ENCODE results near the gene DGCR8.

DGCR8 gene

GRCh38 chr22:20071524-20071972, 8.5 kb upstream of the DGCR8 start:
- no peak overlapping the region for H3K27ac Mint-ChIP-seq
- H3K4me1 Mint-ChIP-seq (ENCODE audit: low read depth), result no peaks in the 10 kb centered on the region
- H3K27me3 Mint-ChIP-seq, result no peaks in the 10 kb centered on the region
- H3K9me3 Mint-ChIP-seq, result no peaks in the 10 kb centered on the region
- H3K4me3 Mint-ChIP-seq, result no peak overlapping the region
- no peaks in the 10 kb centered on the region for H3K36me3 Mint-ChIP-seq (ENCODE audit: low read depth)

GRCh38 chr22:20076627-20077172, 3.3 kb upstream of the DGCR8 start:
- H3K36me3 Mint-ChIP-seq (ENCODE audit: low read depth), result peaks cover 4% of the 10 kb centered on the region
- no peaks in the 10 kb centered on the region for H3K9me3 Mint-ChIP-seq
- H3K4me3 Mint-ChIP-seq, result no peak overlapping the region
- peaks cover 18% of the 10 kb centered on the region for H3K4me1 Mint-ChIP-seq (ENCODE audit: low read depth)
- no peak overlapping the region for H3K27ac Mint-ChIP-seq
- H3K27me3 Mint-ChIP-seq, result no peaks in the 10 kb centered on the region

DNA sequence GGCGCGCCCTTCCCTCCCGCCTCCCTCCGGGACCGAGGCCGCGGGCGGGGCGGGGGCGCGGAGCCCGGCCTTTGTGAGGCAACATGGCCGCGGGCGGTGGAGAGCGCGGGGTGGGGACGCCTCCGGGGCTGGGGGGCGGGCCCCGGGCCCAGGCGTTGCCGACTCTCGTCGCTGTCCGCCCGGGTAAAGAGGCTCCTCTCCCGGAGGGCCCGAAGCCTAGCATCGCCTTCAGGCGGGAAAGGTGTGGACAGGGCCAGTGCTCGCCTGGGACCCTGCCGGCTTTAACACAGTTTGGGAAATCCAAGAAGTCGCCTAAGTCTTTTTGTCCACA, 369 bp downstream of the DGCR8 start:
- Mint-ChIP-seq H3K36me3 (ENCODE audit: low read depth) (peaks cover 8% of the 10 kb centered on the region), H3K9me3 (no peaks in the 10 kb centered on the region), H3K27me3 (no peaks in the 10 kb centered on the region), H3K27ac (peak overlapping the region; percentile 87), H3K4me1 (ENCODE audit: low read depth) (peaks cover 50% of the 10 kb centered on the region), H3K4me3 (peak overlapping the region; percentile 92)

GRCh38 chr22:20080776-20081654, 974 bp downstream of the DGCR8 start:
- Mint-ChIP-seq H3K36me3 (ENCODE audit: low read depth) (peaks cover 13% of the 10 kb centered on the region), H3K4me1 (ENCODE audit: low read depth) (peaks cover 51% of the 10 kb centered on the region), H3K9me3 (no peaks in the 10 kb centered on the region), H3K4me3 (peak overlapping the region; percentile 92), H3K27ac (peak overlapping the region; percentile 87), H3K27me3 (no peaks in the 10 kb centered on the region)

GRCh38 chr22:20083157-20083890, 3.3 kb downstream of the DGCR8 start:
- peaks cover 33% of the 10 kb centered on the region for H3K36me3 Mint-ChIP-seq (ENCODE audit: low read depth)
- peak overlapping the region; percentile 62 for H3K27ac Mint-ChIP-seq
- H3K9me3 Mint-ChIP-seq, result no peaks in the 10 kb centered on the region
- peak overlapping the region; percentile 11 for H3K4me3 Mint-ChIP-seq
- H3K27me3 Mint-ChIP-seq, result no peaks in the 10 kb centered on the region
- H3K4me1 Mint-ChIP-seq (ENCODE audit: low read depth), result peaks cover 59% of the 10 kb centered on the region

GRCh38 chr22:20083891-20084546, 4.0 kb downstream of the DGCR8 start:
- no peak overlapping the region for H3K4me3 Mint-ChIP-seq

DNA sequence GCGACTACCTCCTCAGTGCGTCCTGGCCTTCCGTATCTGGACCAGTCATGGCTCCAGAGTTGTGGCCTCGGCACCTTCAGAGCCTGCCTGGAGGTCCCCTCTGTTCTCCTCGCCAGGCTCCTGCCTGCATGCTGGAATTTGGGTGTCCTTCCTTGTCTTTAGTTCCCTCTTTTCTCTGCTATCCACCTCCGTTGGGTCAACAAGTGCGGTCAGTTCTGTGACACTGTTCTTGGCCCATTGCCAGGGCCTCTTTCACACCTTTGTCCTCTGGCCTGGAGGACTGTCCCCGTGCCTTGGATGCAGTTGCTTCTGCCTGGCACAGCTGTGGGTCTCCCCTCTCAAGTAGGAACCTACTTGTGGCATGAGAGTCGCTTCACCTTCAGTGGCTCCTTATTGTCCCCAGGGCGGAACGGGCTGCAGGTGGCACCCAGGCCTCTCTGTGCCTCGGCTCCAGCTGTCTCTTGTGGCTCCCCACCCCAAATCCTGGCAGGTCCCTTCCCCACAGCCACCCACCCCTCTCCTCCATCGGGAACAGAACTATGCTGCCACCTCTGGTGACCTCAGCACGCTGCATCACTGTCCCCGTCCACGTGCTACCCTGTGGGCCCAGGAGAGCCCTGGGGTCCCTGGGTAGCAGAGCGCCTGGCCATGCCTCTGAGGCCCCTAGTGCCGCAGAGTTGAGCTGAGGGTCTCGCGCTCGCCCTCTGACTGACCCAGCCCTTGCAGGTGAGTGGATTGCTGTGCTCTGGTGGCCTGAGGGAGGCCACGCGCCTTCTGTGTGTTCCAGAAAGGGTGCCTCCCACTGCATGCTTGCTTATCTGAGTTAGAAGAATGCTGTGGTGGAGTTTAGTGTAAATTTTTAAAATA, 4.7 kb downstream of the DGCR8 start:
- Mint-ChIP-seq H3K9me3 (no peaks in the 10 kb centered on the region), H3K4me3 (no peak overlapping the region), H3K36me3 (ENCODE audit: low read depth) (peaks cover 48% of the 10 kb centered on the region), H3K27me3 (no peaks in the 10 kb centered on the region), H3K4me1 (ENCODE audit: low read depth) (peaks cover 55% of the 10 kb centered on the region), H3K27ac (peak overlapping the region; percentile 39)

More at GRCh38 chr22:20083891-20084546, 4.0 kb downstream of the DGCR8 start:
- H3K4me1 Mint-ChIP-seq (ENCODE audit: low read depth), result peaks cover 59% of the 10 kb centered on the region
- no peaks in the 10 kb centered on the region for H3K9me3 Mint-ChIP-seq
- H3K36me3 Mint-ChIP-seq (ENCODE audit: low read depth), result peaks cover 40% of the 10 kb centered on the region
- no peaks in the 10 kb centered on the region for H3K27me3 Mint-ChIP-seq
- no peak overlapping the region for H3K27ac Mint-ChIP-seq

- peaks cover 55% of the 10 kb centered on the region for H3K4me1 Mint-ChIP-seq (ENCODE audit: low read depth)
- H3K27ac Mint-ChIP-seq, result no peak overlapping the region
- no peaks in the 10 kb centered on the region for H3K27me3 Mint-ChIP-seq
- H3K36me3 Mint-ChIP-seq (ENCODE audit: low read depth), result peaks cover 55% of the 10 kb centered on the region
- no peaks in the 10 kb centered on the region for H3K9me3 Mint-ChIP-seq
- no peak overlapping the region for H3K4me3 Mint-ChIP-seq
Measured at GRCh38 chr22:20085651-20086050, 5.6 kb downstream of the DGCR8 start.

DNA sequence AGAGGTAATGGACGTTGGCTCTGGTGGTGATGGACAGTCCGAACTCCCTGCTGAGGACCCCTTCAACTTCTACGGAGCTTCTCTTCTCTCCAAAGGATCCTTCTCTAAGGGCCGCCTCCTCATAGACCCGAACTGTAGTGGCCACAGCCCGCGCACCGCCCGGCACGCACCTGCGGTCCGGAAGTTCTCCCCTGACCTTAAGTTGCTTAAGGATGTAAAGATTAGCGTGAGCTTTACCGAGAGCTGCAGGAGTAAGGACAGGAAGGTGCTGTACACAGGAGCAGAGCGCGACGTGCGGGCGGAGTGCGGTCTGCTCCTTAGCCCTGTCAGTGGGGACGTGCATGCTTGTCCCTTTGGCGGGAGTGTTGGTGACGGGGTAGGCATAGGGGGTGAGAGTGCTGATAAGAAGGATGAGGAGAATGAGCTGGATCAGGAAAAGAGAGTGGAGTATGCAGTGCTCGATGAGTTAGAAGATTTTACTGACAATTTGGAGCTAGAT, 6.1 kb downstream of the DGCR8 start:
- Mint-ChIP-seq H3K27me3 (no peaks in the 10 kb centered on the region), H3K9me3 (no peaks in the 10 kb centered on the region), H3K4me1 (ENCODE audit: low read depth) (peaks cover 55% of the 10 kb centered on the region), H3K27ac (no peak overlapping the region), H3K36me3 (ENCODE audit: low read depth) (peaks cover 60% of the 10 kb centered on the region), H3K4me3 (no peak overlapping the region)

GRCh38 chr22:20086763-20087162, 6.7 kb downstream of the DGCR8 start:
- H3K4me3 Mint-ChIP-seq, result no peak overlapping the region
- H3K4me1 Mint-ChIP-seq (ENCODE audit: low read depth), result peaks cover 55% of the 10 kb centered on the region
- no peaks in the 10 kb centered on the region for H3K9me3 Mint-ChIP-seq
- no peak overlapping the region for H3K27ac Mint-ChIP-seq
- no peaks in the 10 kb centered on the region for H3K27me3 Mint-ChIP-seq
- peaks cover 62% of the 10 kb centered on the region for H3K36me3 Mint-ChIP-seq (ENCODE audit: low read depth)

DNA sequence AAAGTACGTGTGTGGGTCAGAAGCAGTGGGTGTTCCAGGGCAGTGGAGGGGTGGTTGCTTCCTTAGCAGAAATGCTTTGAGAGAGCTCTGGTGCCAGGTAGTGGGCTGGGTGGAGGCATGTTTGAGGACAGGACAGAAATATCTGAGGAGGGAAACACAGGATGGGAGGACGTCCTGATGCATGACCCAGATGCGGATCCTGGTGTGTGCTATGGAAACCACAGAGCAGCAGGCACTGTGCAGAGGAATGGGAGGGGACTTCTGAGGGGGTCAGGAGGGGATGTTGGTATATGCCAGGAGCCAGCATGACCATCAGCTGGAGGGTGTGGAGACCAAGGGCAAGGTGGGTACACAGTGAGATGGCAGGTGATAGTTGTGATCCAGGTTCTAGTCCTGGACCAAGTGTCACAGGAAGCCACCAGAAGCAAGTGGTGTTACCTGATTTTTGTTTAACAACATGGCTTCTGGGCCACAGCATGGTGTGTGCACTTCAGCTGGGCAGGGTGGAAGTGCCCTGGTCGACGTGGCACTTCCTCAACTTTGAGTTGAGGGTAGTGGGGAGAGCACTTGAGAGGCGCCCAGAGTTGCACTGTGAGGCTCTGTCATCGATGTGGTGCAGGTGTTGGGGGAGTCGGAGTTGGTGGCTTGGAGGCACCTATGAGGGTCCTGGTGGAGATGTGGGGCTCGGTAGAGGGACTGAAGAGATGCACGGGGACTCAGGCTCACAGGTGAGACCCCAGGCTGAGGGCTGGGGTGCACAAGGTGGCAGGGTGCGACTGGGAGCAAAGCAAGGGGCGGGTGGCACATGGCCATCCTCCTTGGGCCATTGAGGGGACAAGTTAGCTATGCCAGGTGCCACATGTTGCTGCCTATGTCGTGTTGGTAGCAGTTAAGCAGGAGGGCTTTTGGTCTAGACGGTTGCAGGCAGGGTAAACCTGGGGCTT, 7.5 kb downstream of the DGCR8 start:
- Mint-ChIP-seq H3K36me3 (ENCODE audit: low read depth) (peaks cover 69% of the 10 kb centered on the region), H3K4me1 (ENCODE audit: low read depth) (peaks cover 59% of the 10 kb centered on the region), H3K27me3 (no peaks in the 10 kb centered on the region), H3K9me3 (no peaks in the 10 kb centered on the region), H3K4me3 (no peak overlapping the region), H3K27ac (peak overlapping the region; percentile 19)

GRCh38 chr22:20088263-20088648, 8.2 kb downstream of the DGCR8 start:
- Mint-ChIP-seq H3K4me1 (ENCODE audit: low read depth) (peaks cover 55% of the 10 kb centered on the region), H3K4me3 (no peak overlapping the region), H3K9me3 (no peaks in the 10 kb centered on the region), H3K36me3 (ENCODE audit: low read depth) (peaks cover 75% of the 10 kb centered on the region), H3K27ac (no peak overlapping the region), H3K27me3 (no peaks in the 10 kb centered on the region)
